HG03097 (cell line): ENCODE data around the gene DAP.
"Not testable (repeated sequence)": the region's sequence is repeated elsewhere in the genome, so short reads cannot be mapped to it uniquely, and the experiment has no call there.

Source experiments
- ATAC-seq: cut with Tn5 transposase; IDR thresholded peaks from one replicate; pipeline ENCODE4 v1.9.1; 2021; ENCODE audit not compliant: unreplicated experiment, low FRiP score

DAP gene

GRCh38 chr5:10736354-10736753, 24.7 kb downstream of the DAP start:
- peak; percentile 0 for ATAC-seq

- peak; percentile 63 for ATAC-seq
These were observed 25.3 kb downstream of the DAP start for GRCh38 chr5:10735569-10736276.

GRCh38 chr5:10734832-10735523, 26.1 kb downstream of the DAP start:
- no peak for ATAC-seq

- ATAC-seq = no peak
These were observed 26.9 kb downstream of the DAP start for GRCh38 chr5:10734037-10734709.

GRCh38 chr5:10733426-10733825, 27.6 kb downstream of the DAP start:
- ATAC-seq = peak; percentile 21

- ATAC-seq = no peak
These were observed 29.1 kb downstream of the DAP start for GRCh38 chr5:10731913-10732312.

- ATAC-seq = no peak
These were observed 31.0 kb downstream of the DAP start for GRCh38 chr5:10730043-10730351.

- ATAC-seq = no peak
These were observed 31.6 kb downstream of the DAP start for GRCh38 chr5:10729320-10730042.

GRCh38 chr5:10728679-10729078, 32.4 kb downstream of the DAP start:
- ATAC-seq = no peak

GRCh38 chr5:10727861-10728260, 33.2 kb downstream of the DAP start:
- ATAC-seq = no peak

GRCh38 chr5:10726913-10727517, 34.0 kb downstream of the DAP start:
- ATAC-seq = peak; percentile 82

- no peak for ATAC-seq
These were observed 34.7 kb downstream of the DAP start for GRCh38 chr5:10726179-10726912.

- no peak for ATAC-seq
These were observed 35.4 kb downstream of the DAP start for GRCh38 chr5:10725636-10726035.

GRCh38 chr5:10724781-10725507, 36.1 kb downstream of the DAP start:
- ATAC-seq = no peak

- ATAC-seq = no peak
These were observed 37.5 kb downstream of the DAP start for GRCh38 chr5:10723514-10723913.

- ATAC-seq = not testable (repeated sequence)
These were observed 40.3 kb downstream of the DAP start for GRCh38 chr5:10720766-10721165.

- ATAC-seq = no peak
These were observed 41.1 kb downstream of the DAP start for GRCh38 chr5:10719965-10720364.

- ATAC-seq = not testable (repeated sequence)
These were observed 42.4 kb downstream of the DAP start for GRCh38 chr5:10718617-10719016.

- not testable (repeated sequence) for ATAC-seq
These were observed 44.2 kb downstream of the DAP start for GRCh38 chr5:10716825-10717224.
